HCT116 (cell line): ENCODE measurements around the gene RALGAPA1. TPM values are rescaled to one million over a fixed set of nuclear protein-coding genes. Genes with fewer than 3 reads are reported as not detected.

Source experiments
- ATAC-seq: fragments of 200-7000 bp; cut with Tn5 transposase; 2 replicates; pipeline ENCODE4 v1.9.1; 2020; ENCODE audit warnings: mild to moderate bottlenecking, moderate library complexity
- BruUV-seq: library from RNA; stranded (reverse); fragments of 400-500 nt; replicated peaks from 2 replicates; lab custom pipeline; 2021; lab: Mats Ljungman, UMichigan
- CTCF ChIA-PET: fragments of 300-600 bp; sonication (Branson Sonifier 250); formaldehyde crosslinking; loops from one replicate; lab custom pipeline; 2021; ENCODE audit warnings: antibody characterized with exemption; lab: Charles Lee
- POLR2A ChIA-PET: fragments of 300-600, 350-600 bp; sonication (Branson Sonifier 250); formaldehyde crosslinking; loops from one replicate; lab custom pipeline; 2021; ENCODE audit warnings: antibody characterized with exemption; lab: Charles Lee
- RAD21 ChIA-PET, 2 experiments: fragments of 300-600 bp; sonication (Branson Sonifier 250); formaldehyde crosslinking; loops; one replicate each; lab custom pipeline; 2023; ENCODE audit warnings: low total read pairs in 2 of 2; ENCODE audit not compliant: uncharacterized antibody in 2 of 2, unreplicated experiment in 2 of 2, low non-redundant PET in 1 of 2; lab: Charles Lee
- DNase-seq: peaks from one replicate; pipeline ENCODE4 v3.0.0-alpha.2; 2010; ENCODE audit warnings: low read depth, low spot score
- H2AFZ ChIP-seq: fragments of 200-600 bp; shearing (Covaris generic), sonication (generic); 2 replicates; pipeline ENCODE4 v1.6.1; 2017; ENCODE audit warnings: low read depth, mixed run types, mixed read lengths, antibody characterized with exemption, low read length; ENCODE audit not compliant: poor library complexity, severe bottlenecking
- H3K27ac ChIP-seq: 2 replicates; pipeline ENCODE4 v1.5.1; 2012; ENCODE audit warnings: low read depth, low read length
- H3K27me3 ChIP-seq: fragments of 200-600 bp; sonication (generic); 2 replicates; pipeline ENCODE4 v1.6.1; 2016; ENCODE audit warnings: mixed run types, low read length, mixed read lengths; ENCODE audit not compliant: insufficient read depth
- H3K36me3 ChIP-seq, 2 experiments: fragments of 200-500 bp in 1 of 2; fragments of 200-600 bp in 1 of 2; sonication (Bioruptor generic) in 1 of 2; sonication (generic) in 1 of 2; 2 replicates each; pipeline versions ENCODE4 v1.5.1 to v1.6.1; 2014 to 2016; ENCODE audit warnings: low read length in 2 of 2, inconsistent platforms in 1 of 2, mixed read lengths in 1 of 2, mixed run types in 1 of 2; ENCODE audit not compliant: insufficient read depth in 2 of 2, control insufficient read depth in 1 of 2
- H3K4me1 ChIP-seq, 2 experiments: fragments of 200-600 bp in 1 of 2; sonication (generic) in 1 of 2; 2 replicates each; pipeline versions ENCODE4 v1.5.1 to v1.6.1; 2012 to 2017; ENCODE audit warnings: low read length in 2 of 2, inconsistent platforms in 1 of 2, mild to moderate bottlenecking in 1 of 2, mixed read lengths in 1 of 2, mixed run types in 1 of 2, moderate library complexity in 1 of 2; ENCODE audit not compliant: insufficient read depth in 2 of 2, control insufficient read depth in 1 of 2
- H3K4me2 ChIP-seq: fragments of 200-600 bp; sonication (generic); 2 replicates; pipeline ENCODE4 v1.6.1; 2017; ENCODE audit warnings: mixed run types, low read length, mixed read lengths
- H3K4me3 ChIP-seq, 2 experiments: fragments of 200-600 bp in 1 of 2; sonication (generic) in 1 of 2; replicated peaks in 1 of 2; 2 replicates each; pipeline ENCODE4 v1.5.1; 2011 to 2016; ENCODE audit warnings: low read length in 2 of 2, control low read depth in 1 of 2, low read depth in 1 of 2, mild to moderate bottlenecking in 1 of 2, mixed read lengths in 1 of 2, mixed run types in 1 of 2
- H3K79me2 ChIP-seq: fragments of 200-600 bp; sonication (generic); 2 replicates; pipeline ENCODE4 v1.6.1; 2017; ENCODE audit warnings: mild to moderate bottlenecking, mixed run types, low read length, moderate library complexity, mixed read lengths; ENCODE audit not compliant: insufficient read depth
- H3K9ac ChIP-seq: fragments of 200-600 bp; sonication (generic); 2 replicates; pipeline ENCODE4 v1.6.1; 2016; ENCODE audit warnings: low read length, mixed read lengths
- H3K9me2 ChIP-seq: fragments of 200-600 bp; sonication (generic), shearing (Covaris generic); 2 replicates; pipeline ENCODE4 v1.6.1; 2017; ENCODE audit warnings: mixed run types, mild to moderate bottlenecking, moderate library complexity; ENCODE audit not compliant: insufficient read depth
- H3K9me3 ChIP-seq, 2 experiments: fragments of 200-500 bp in 1 of 2; fragments of 200-600 bp in 1 of 2; sonication (Bioruptor generic) in 1 of 2; sonication (generic) in 1 of 2; 2 replicates each; pipeline ENCODE4 v1.6.1; 2014 to 2017; ENCODE audit warnings: low read length in 2 of 2, mixed read lengths in 2 of 2, inconsistent platforms in 1 of 2, low read depth in 1 of 2, mild to moderate bottlenecking in 1 of 2, mixed run types in 1 of 2, moderate library complexity in 1 of 2; ENCODE audit not compliant: control insufficient read depth in 1 of 2, insufficient read depth in 1 of 2
- H4K20me1 ChIP-seq: fragments of 200-600 bp; sonication (generic), shearing (Covaris generic); 2 replicates; pipeline ENCODE4 v1.6.1; 2017; ENCODE audit warnings: mixed run types, mild to moderate bottlenecking, moderate library complexity; ENCODE audit not compliant: insufficient read depth
- CBX3 ChIP-seq: IDR thresholded peaks from 2 replicates; pipeline ENCODE4 v1.6.1; 2012; ENCODE audit warnings: low read depth
- CEBPB ChIP-seq: IDR thresholded peaks from 2 replicates; pipeline ENCODE4 v1.6.1; 2012; ENCODE audit warnings: low read depth
- EGR1 ChIP-seq: IDR thresholded peaks from 2 replicates; pipeline ENCODE4 v1.6.1; 2012; ENCODE audit warnings: low read depth
- EZH2 ChIP-seq: fragments of 200-600 bp; sonication (generic); IDR thresholded peaks from 2 replicates; pipeline ENCODE4 v1.6.1; 2017; ENCODE audit warnings: antibody characterized with exemption, mixed run types
- JUND ChIP-seq: IDR thresholded peaks from 2 replicates; pipeline ENCODE4 v1.6.1; 2012
- POLR2A ChIP-seq: IDR thresholded peaks from 2 replicates; pipeline ENCODE4 v1.7.0; 2011; ENCODE audit warnings: borderline replicate concordance; ENCODE audit not compliant: insufficient read depth, insufficient read length; ENCODE audit errors: extremely low read depth
- POLR2AphosphoS5 ChIP-seq: IDR thresholded peaks from 2 replicates; pipeline ENCODE4 v1.6.1; 2011; ENCODE audit warnings: mild to moderate bottlenecking, low read depth, low read length, moderate library complexity
- RAD21 ChIP-seq: IDR thresholded peaks from 2 replicates; pipeline ENCODE4 v1.6.1; 2012; ENCODE audit warnings: low read depth, mild to moderate bottlenecking
- SP1 ChIP-seq: IDR thresholded peaks from 2 replicates; pipeline ENCODE4 v1.6.1; 2012; ENCODE audit warnings: low read depth
- TCF7L2 ChIP-seq: IDR thresholded peaks from 2 replicates; pipeline ENCODE4 v1.7.0; 2011; ENCODE audit warnings: borderline replicate concordance, inconsistent platforms; ENCODE audit not compliant: insufficient read depth, insufficient read length; ENCODE audit errors: extremely low read depth
- ZNF274 ChIP-seq: fragments of 200-500 bp; sonication (Bioruptor generic); IDR thresholded peaks from 2 replicates; pipeline ENCODE4 v1.6.1; 2014; ENCODE audit warnings: mild to moderate bottlenecking, low read depth, low read length, inconsistent platforms
- intact Hi-C: fragments of 100-400 bp; cut with micrococcal nuclease; formaldehyde crosslinking; loops from 2 replicates; pipeline ENCODE4 v1.10.0; 2022
- total RNA-seq: library from RNA; stranded (reverse); gene quantifications from one replicate; pipeline ENCODE4 v1.2.1, GENCODE V29; 2021; ENCODE audit not compliant: unreplicated experiment
- TF ChIP-seq, protein P1 (sequence below): IDR thresholded peaks from 2 replicates; pipeline ENCODE4 v1.6.1; 2012
- TF ChIP-seq, protein P2 (sequence below), 3 experiments: fragments of 200-600 bp in 1 of 3; sonication (generic) in 1 of 3; IDR thresholded peaks in 2 of 3; conservative IDR thresholded peaks in 1 of 3; 2 replicates each; pipeline ENCODE4 v1.5.1; 2012 to 2017; ENCODE audit warnings: low read depth in 2 of 3, low read length in 2 of 3, antibody characterized with exemption in 1 of 3, borderline replicate concordance in 1 of 3, control low read depth in 1 of 3, mild to moderate bottlenecking in 1 of 3, mixed read lengths in 1 of 3, mixed run types in 1 of 3, moderate library complexity in 1 of 3; ENCODE audit not compliant: insufficient read depth in 1 of 3
- TF ChIP-seq, protein P3 (sequence below): IDR thresholded peaks from 2 replicates; pipeline ENCODE4 v1.6.1; 2011; ENCODE audit warnings: mild to moderate bottlenecking, low read length, moderate library complexity; ENCODE audit not compliant: insufficient replicate concordance; ENCODE audit errors: extremely low read depth

The RALGAPA1 gene
- total RNA-seq, 1 experiment from 2014 or later: 29.3 TPM

DNA sequence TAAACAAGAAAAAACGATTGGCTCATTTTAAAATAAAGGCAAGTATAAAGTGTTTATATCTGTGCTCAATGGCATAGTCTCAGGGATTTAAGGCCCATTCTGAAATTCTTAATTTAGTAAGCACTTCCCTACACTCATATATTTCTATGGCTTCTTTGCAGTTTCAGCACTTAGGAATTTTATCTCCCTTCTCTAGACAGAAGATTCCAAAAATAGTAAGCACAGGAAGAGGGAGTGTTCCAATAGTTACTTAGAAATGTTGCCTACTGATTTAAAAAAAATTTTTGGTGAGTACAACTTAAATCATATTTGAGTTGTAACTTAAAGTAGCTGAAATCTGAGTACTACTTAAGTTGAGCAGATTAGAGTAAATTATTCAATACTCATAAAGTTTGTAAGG lies 255.3 kb downstream of the RALGAPA1 start:
- ATAC-seq (no peak), DNase-seq (no peak)
- Histone ChIP-seq H2AFZ (no peak overlapping the region), H3K4me1 (no peaks in the 10 kb centered on the region), H3K9me2 (0 out of 2 replicates have a peak, but pooled peaks cover 4% of the 10 kb centered on the region), H3K27ac (no peak overlapping the region), H3K4me3 (no peak overlapping the region), H3K27me3 (no peaks in the 10 kb centered on the region), H3K4me2 (no peak overlapping the region), H3K9ac (no peak overlapping the region), H4K20me1 (no peaks in the 10 kb centered on the region), H3K36me3 (no peaks in the 10 kb centered on the region), H3K79me2 (no peaks in the 10 kb centered on the region), H3K9me3 (no peaks in the 10 kb centered on the region)
- RAD21 ChIA-PET: no interaction called here
- intact Hi-C loops: no loop called here
- TF ChIP-seq TCF7L2: no peak
- no peak for TF ChIP-seq EGR1
- TF ChIP-seq, protein P1, sequence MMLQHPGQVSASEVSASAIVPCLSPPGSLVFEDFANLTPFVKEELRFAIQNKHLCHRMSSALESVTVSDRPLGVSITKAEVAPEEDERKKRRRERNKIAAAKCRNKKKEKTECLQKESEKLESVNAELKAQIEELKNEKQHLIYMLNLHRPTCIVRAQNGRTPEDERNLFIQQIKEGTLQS: no peak
- no peak for TF ChIP-seq POLR2A
- TF ChIP-seq, protein P2, sequence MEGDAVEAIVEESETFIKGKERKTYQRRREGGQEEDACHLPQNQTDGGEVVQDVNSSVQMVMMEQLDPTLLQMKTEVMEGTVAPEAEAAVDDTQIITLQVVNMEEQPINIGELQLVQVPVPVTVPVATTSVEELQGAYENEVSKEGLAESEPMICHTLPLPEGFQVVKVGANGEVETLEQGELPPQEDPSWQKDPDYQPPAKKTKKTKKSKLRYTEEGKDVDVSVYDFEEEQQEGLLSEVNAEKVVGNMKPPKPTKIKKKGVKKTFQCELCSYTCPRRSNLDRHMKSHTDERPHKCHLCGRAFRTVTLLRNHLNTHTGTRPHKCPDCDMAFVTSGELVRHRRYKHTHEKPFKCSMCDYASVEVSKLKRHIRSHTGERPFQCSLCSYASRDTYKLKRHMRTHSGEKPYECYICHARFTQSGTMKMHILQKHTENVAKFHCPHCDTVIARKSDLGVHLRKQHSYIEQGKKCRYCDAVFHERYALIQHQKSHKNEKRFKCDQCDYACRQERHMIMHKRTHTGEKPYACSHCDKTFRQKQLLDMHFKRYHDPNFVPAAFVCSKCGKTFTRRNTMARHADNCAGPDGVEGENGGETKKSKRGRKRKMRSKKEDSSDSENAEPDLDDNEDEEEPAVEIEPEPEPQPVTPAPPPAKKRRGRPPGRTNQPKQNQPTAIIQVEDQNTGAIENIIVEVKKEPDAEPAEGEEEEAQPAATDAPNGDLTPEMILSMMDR (IDR thresholded peaks at IDR 0.05 in 2 of 3, conservative IDR thresholded peaks at IDR 0.05 in 1 of 3; ENCODE audit: borderline replicate concordance in 1 of 3, insufficient read depth in 1 of 3, low read depth in 2 of 3, low read length in 2 of 3): no peak
- TF ChIP-seq, protein P3, sequence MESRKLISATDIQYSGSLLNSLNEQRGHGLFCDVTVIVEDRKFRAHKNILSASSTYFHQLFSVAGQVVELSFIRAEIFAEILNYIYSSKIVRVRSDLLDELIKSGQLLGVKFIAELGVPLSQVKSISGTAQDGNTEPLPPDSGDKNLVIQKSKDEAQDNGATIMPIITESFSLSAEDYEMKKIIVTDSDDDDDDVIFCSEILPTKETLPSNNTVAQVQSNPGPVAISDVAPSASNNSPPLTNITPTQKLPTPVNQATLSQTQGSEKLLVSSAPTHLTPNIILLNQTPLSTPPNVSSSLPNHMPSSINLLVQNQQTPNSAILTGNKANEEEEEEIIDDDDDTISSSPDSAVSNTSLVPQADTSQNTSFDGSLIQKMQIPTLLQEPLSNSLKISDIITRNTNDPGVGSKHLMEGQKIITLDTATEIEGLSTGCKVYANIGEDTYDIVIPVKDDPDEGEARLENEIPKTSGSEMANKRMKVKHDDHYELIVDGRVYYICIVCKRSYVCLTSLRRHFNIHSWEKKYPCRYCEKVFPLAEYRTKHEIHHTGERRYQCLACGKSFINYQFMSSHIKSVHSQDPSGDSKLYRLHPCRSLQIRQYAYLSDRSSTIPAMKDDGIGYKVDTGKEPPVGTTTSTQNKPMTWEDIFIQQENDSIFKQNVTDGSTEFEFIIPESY: no peak
- no peak for TF ChIP-seq RAD21
- TF ChIP-seq JUND: no peak
- TF ChIP-seq SP1: no peak
- no peak for TF ChIP-seq CBX3
- no peak for TF ChIP-seq ZNF274
- TF ChIP-seq EZH2: no peak
- no peak for TF ChIP-seq CEBPB
- no peak for TF ChIP-seq POLR2AphosphoS5
- CTCF ChIA-PET: no interaction called here
- POLR2A ChIA-PET: no interaction called here
- BruUV-seq: no TSS peak
